GM13977 (cell line): Measurements from ENCODE around the gene CTTN.

Experiments used
- DNase-seq: peaks from one replicate; pipeline ENCODE4 v3.0.0; 2012; ENCODE audit warnings: low spot score
- in situ Hi-C: fragments of 300-500 bp; cut with MboI; formaldehyde crosslinking; loops from one replicate; pipeline ENCODE4 v1.12.0; 2022; ENCODE audit warnings: low sequenced_read_pairs, low pct_unique_long_range_greater_than_20kb, mixed read lengths, inconsistent platforms; ENCODE audit not compliant: unreplicated experiment
- TF ChIP-seq, protein P1 (sequence below): IDR thresholded peaks from 2 replicates; pipeline ENCODE4 v1.5.1; 2012; ENCODE audit warnings: mild to moderate bottlenecking, control low read depth; ENCODE audit not compliant: insufficient read depth; ENCODE audit errors: extremely low read depth, missing control alignments

The CTTN gene

DNA sequence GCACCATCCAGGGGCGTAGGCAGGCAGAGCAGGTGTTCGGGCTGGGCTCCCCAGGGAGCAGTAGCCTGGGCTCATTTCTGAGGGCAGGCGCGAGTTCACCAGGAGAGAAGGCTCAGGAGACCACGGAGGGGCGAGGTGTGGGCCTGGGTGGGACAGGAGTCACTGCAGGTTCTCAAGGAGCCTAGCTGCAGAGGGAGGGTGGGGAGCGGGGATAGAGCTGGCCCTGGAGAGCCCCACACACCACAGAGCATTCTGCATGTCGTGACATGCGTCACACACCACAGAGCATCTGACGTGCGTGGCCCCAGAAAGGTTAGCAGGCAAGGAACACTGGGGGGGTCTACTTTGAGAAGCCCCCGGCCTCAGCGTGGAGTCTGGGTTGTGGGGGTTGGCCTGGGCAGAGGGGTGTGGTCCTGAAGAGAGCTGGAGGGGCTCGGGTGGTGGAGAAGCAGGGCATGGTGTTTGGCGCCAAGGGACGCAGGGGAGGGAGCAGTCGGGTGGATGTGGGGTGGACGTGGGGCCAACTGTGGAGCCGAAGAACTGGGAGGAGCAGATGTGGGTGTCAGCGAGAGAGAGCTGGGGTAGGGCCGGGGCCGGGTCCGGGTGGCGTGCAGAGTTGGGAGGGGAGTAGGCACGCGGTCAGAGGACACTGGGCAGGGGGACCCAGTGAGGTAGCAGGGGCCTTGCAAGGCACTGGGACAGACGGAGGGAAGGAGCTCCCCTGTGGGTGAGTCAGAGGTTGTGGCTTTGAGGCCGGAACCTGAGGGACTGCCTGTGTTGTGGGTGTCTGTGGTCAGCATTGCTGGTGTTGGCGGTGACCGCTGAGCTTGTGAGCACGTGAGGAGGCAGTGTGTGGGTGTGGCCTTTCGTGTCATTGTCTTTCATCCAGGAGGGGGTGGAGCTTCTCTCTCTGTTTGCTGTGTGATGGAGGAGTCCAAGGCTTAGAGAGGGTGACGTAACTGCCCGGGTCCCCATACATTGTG is 25.5 kb downstream of the CTTN start:
- peak; percentile 82 for DNase-seq
- in situ Hi-C loops = no loop called here
- TF ChIP-seq, protein P1, sequence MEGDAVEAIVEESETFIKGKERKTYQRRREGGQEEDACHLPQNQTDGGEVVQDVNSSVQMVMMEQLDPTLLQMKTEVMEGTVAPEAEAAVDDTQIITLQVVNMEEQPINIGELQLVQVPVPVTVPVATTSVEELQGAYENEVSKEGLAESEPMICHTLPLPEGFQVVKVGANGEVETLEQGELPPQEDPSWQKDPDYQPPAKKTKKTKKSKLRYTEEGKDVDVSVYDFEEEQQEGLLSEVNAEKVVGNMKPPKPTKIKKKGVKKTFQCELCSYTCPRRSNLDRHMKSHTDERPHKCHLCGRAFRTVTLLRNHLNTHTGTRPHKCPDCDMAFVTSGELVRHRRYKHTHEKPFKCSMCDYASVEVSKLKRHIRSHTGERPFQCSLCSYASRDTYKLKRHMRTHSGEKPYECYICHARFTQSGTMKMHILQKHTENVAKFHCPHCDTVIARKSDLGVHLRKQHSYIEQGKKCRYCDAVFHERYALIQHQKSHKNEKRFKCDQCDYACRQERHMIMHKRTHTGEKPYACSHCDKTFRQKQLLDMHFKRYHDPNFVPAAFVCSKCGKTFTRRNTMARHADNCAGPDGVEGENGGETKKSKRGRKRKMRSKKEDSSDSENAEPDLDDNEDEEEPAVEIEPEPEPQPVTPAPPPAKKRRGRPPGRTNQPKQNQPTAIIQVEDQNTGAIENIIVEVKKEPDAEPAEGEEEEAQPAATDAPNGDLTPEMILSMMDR = no peak

GRCh38 chr11:70424765-70425344 is 26.5 kb downstream of the CTTN start:
- DNase-seq = no peak
- in situ Hi-C loops = no loop called here
- TF ChIP-seq, protein P1 = no peak

DNA sequence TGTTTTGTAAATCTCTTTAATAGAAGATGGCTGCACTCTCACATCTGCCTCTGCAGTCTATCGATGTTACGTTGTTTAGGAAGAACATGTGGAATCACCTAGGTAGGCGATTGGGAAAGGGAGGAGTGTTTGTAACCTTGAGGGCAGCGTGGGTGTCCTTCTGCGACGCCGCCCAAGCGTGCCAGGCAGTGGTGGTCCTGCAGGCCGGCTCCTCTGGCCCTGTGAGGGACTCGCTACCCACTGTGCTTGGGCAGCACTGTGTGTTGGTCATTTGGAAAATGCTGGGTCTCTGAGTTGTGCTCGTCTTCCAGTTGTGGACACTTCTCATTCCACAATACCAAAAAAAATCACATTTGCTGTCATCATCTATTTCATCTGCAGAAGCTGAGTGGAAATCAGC is 29.1 kb downstream of the CTTN start:
- in situ Hi-C loops = no loop called here
- TF ChIP-seq, protein P1 = no peak
- DNase-seq = no peak

- DNase-seq = no peak
- in situ Hi-C loops = no loop called here
- TF ChIP-seq, protein P1 = no peak
Measured at GRCh38 chr11:70428701-70429427, 30.5 kb downstream of the CTTN start.

DNA sequence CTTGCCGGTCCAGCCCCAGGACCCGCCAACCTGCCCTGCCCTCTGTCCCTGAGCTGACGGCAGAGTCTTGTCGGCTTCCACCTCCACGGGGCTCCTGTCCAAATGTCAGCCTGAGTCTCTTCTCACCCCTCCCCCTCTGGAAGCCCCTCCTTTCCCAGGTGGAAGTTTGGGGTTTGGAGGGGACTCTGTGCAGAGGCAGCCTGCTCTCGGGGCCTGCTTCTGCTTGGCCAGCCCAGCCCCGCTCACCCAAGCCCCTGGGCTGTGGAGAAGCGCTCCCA is 31.0 kb downstream of the CTTN start:
- TF ChIP-seq, protein P1 = no peak
- no peak for DNase-seq
- in situ Hi-C loops = no loop called here

DNA sequence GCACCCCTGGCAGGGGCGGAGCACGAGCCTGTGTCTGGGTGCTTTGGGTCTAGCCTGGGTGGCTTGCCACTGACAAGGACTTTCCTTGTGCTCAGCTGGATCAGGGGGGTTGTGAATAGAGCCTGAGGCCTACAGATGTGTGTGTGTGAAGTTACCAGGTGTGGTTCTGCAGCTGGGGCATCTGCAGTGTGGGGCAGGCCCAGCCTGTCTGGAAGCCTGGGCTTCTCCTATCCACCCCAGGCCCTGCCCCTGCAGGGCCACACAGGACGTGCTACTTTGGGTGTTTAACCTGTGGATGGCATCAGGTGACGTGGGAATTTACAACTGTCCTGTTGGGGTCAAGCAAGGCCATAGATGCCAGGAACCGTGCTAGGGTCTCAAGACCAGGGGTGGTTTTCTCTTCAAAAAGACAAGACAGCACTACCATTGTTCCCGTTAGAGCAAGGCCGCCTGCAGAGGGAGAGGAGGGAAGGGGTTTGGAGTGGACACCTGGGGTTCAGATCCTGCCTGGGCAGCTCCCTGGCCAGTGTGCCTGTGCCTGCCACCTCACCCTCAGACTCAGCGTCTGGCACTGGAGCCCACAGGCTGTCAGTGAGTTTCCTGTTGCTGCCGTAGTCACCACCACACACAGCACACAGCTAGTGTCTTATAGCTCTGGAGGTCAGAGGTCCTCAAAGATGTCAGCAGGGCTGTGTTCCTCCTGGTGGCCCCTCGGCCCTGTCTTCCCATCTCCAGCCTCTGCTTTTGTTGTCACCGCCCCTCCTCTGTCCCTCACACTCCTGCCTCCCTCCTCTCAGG is 31.6 kb downstream of the CTTN start:
- in situ Hi-C loops = no loop called here
- no peak for DNase-seq
- TF ChIP-seq, protein P1 = no peak
